Neuron (in vitro differentiated cells): ENCODE measurements around the gene RBM44.

Experiments used
- H2AFZ ChIP-seq: one replicate; pipeline ENCODE4 v1.6.1; 2013; ENCODE audit warnings: low read depth, mild to moderate bottlenecking, inconsistent platforms, low read length, moderate library complexity
- H3K27me3 ChIP-seq: one replicate; pipeline ENCODE4 v1.6.1; 2013; ENCODE audit warnings: low read length; ENCODE audit not compliant: insufficient read depth
- H3K36me3 ChIP-seq: one replicate; pipeline ENCODE4 v1.6.1; 2013; ENCODE audit warnings: low read length; ENCODE audit not compliant: insufficient read depth
- H3K4me1 ChIP-seq: one replicate; pipeline ENCODE4 v1.6.1; 2013; ENCODE audit warnings: low read length; ENCODE audit not compliant: insufficient read depth
- H3K4me3 ChIP-seq: 2 replicates; pipeline ENCODE4 v1.5.1; 2013; ENCODE audit warnings: mild to moderate bottlenecking, low read length, moderate library complexity
- H3K9me3 ChIP-seq: one replicate; pipeline ENCODE4 v1.6.1; 2013; ENCODE audit warnings: low read length

The RBM44 gene

GRCh38 chr2:237872178-237872887 is 73.8 kb downstream of the RBM44 start:
- Histone ChIP-seq H2AFZ (no peak overlapping the region), H3K36me3 (no peaks in the 10 kb centered on the region), H3K9me3 (peaks cover 3% of the 10 kb centered on the region), H3K4me1 (peaks cover 10% of the 10 kb centered on the region), H3K27me3 (no peaks in the 10 kb centered on the region), H3K4me3 (no peak overlapping the region)

- Histone ChIP-seq H3K9me3 (peaks cover 3% of the 10 kb centered on the region), H3K4me1 (peaks cover 10% of the 10 kb centered on the region), H3K4me3 (no peak overlapping the region), H2AFZ (no peak overlapping the region), H3K36me3 (no peaks in the 10 kb centered on the region), H3K27me3 (no peaks in the 10 kb centered on the region)
These were observed 74.8 kb downstream of the RBM44 start for GRCh38 chr2:237873421-237873831.

GRCh38 chr2:237873897-237874551 is 75.4 kb downstream of the RBM44 start:
- Histone ChIP-seq H3K9me3 (peaks cover 3% of the 10 kb centered on the region), H3K27me3 (no peaks in the 10 kb centered on the region), H3K4me3 (no peak overlapping the region), H3K36me3 (no peaks in the 10 kb centered on the region), H2AFZ (no peak overlapping the region), H3K4me1 (peaks cover 16% of the 10 kb centered on the region)

GRCh38 chr2:237874585-237875161 is 76.1 kb downstream of the RBM44 start:
- no peaks in the 10 kb centered on the region for H3K27me3 ChIP-seq
- H3K36me3 ChIP-seq, result no peaks in the 10 kb centered on the region
- peaks cover 3% of the 10 kb centered on the region for H3K9me3 ChIP-seq
- no peak overlapping the region for H3K4me3 ChIP-seq
- H3K4me1 ChIP-seq, result peaks cover 18% of the 10 kb centered on the region
- H2AFZ ChIP-seq, result no peak overlapping the region

GRCh38 chr2:237875256-237876060 is 76.9 kb downstream of the RBM44 start:
- Histone ChIP-seq H3K4me3 (no peak overlapping the region), H3K27me3 (no peaks in the 10 kb centered on the region), H3K9me3 (peaks cover 3% of the 10 kb centered on the region), H3K36me3 (no peaks in the 10 kb centered on the region), H3K4me1 (peaks cover 18% of the 10 kb centered on the region), H2AFZ (no peak overlapping the region)

GRCh38 chr2:237876061-237876526 is 77.5 kb downstream of the RBM44 start:
- Histone ChIP-seq H3K4me3 (no peak overlapping the region), H3K27me3 (no peaks in the 10 kb centered on the region), H2AFZ (no peak overlapping the region), H3K36me3 (no peaks in the 10 kb centered on the region), H3K4me1 (peaks cover 18% of the 10 kb centered on the region), H3K9me3 (peaks cover 3% of the 10 kb centered on the region)

- Histone ChIP-seq H3K4me3 (no peak overlapping the region), H3K9me3 (peaks cover 3% of the 10 kb centered on the region), H3K36me3 (no peaks in the 10 kb centered on the region), H3K4me1 (peaks cover 18% of the 10 kb centered on the region), H2AFZ (no peak overlapping the region), H3K27me3 (no peaks in the 10 kb centered on the region)
These were observed 78.0 kb downstream of the RBM44 start for GRCh38 chr2:237876532-237876931.

GRCh38 chr2:237876951-237877491 is 78.4 kb downstream of the RBM44 start:
- Histone ChIP-seq H3K4me3 (no peak overlapping the region), H3K4me1 (peaks cover 18% of the 10 kb centered on the region), H3K9me3 (peaks cover 3% of the 10 kb centered on the region), H3K27me3 (no peaks in the 10 kb centered on the region), H3K36me3 (no peaks in the 10 kb centered on the region), H2AFZ (no peak overlapping the region)

- H2AFZ ChIP-seq, result no peak overlapping the region
- no peaks in the 10 kb centered on the region for H3K36me3 ChIP-seq
- no peak overlapping the region for H3K4me3 ChIP-seq
- H3K9me3 ChIP-seq, result no peaks in the 10 kb centered on the region
- H3K27me3 ChIP-seq, result peaks cover 2% of the 10 kb centered on the region
- peaks cover 18% of the 10 kb centered on the region for H3K4me1 ChIP-seq
These were observed 79.2 kb downstream of the RBM44 start for GRCh38 chr2:237877576-237878307.

- H3K36me3 ChIP-seq, result no peaks in the 10 kb centered on the region
- peaks cover 2% of the 10 kb centered on the region for H3K27me3 ChIP-seq
- peaks cover 14% of the 10 kb centered on the region for H3K4me1 ChIP-seq
- H3K9me3 ChIP-seq, result no peaks in the 10 kb centered on the region
- no peak overlapping the region for H3K4me3 ChIP-seq
- H2AFZ ChIP-seq, result no peak overlapping the region
These were observed 79.9 kb downstream of the RBM44 start for GRCh38 chr2:237878321-237879057.

- no peaks in the 10 kb centered on the region for H3K36me3 ChIP-seq
- H3K9me3 ChIP-seq, result no peaks in the 10 kb centered on the region
- peaks cover 2% of the 10 kb centered on the region for H3K27me3 ChIP-seq
- H2AFZ ChIP-seq, result no peak overlapping the region
- no peak overlapping the region for H3K4me3 ChIP-seq
- peaks cover 8% of the 10 kb centered on the region for H3K4me1 ChIP-seq
These were observed 80.5 kb downstream of the RBM44 start for GRCh38 chr2:237879058-237879430.
